SK-N-MC (cell line): ENCODE measurements around the gene YJU2.
A peak's percentile ranks its signal among the peaks of the same experiment; 100 is the strongest.

Source experiments
- DNase-seq: peaks from one replicate; pipeline ENCODE4 v3.0.0-alpha.2; 2011; ENCODE audit warnings: low read depth, low spot score
- H3K27ac ChIP-seq: fragments of 200-600 bp; sonication (generic); 2 replicates; pipeline ENCODE4 v1.5.1; 2016; ENCODE audit warnings: mixed run types
- H3K36me3 ChIP-seq: fragments of 200-600 bp; sonication (generic); 2 replicates; pipeline ENCODE4 v1.6.1; 2017; ENCODE audit warnings: antibody characterized with exemption, low read length, mixed read lengths; ENCODE audit not compliant: insufficient read depth
- H3K4me3 ChIP-seq: fragments of 200-600 bp; sonication (generic); 2 replicates; pipeline ENCODE4 v1.5.1; 2016
- H3K9ac ChIP-seq: fragments of 200-600 bp; sonication (generic); 2 replicates; pipeline ENCODE4 v1.8.0; 2017; ENCODE audit warnings: mixed run types, mixed read lengths; ENCODE audit not compliant: insufficient read length
- H3K9me3 ChIP-seq: fragments of 200-600 bp; sonication (generic); 2 replicates; pipeline ENCODE4 v1.6.1; 2017; ENCODE audit warnings: low read depth, mild to moderate bottlenecking, antibody characterized with exemption, low read length, moderate library complexity, mixed read lengths
- EZH2 ChIP-seq: fragments of 200-600 bp; sonication (generic); IDR thresholded peaks from one replicate; pipeline ENCODE4 v1.6.1; 2017; ENCODE audit warnings: antibody characterized with exemption
- FOXP2 ChIP-seq: optimal IDR thresholded peaks from 2 replicates; pipeline ENCODE3; 2011; ENCODE audit warnings: mild to moderate bottlenecking, moderate library complexity; ENCODE audit not compliant: insufficient read depth; ENCODE audit errors: extremely low read length, control extremely low read depth
- POLR2AphosphoS5 ChIP-seq: IDR thresholded peaks from 2 replicates; pipeline ENCODE4 v1.6.1; 2012; ENCODE audit warnings: mild to moderate bottlenecking, low read depth, low read length, borderline replicate concordance

Gene YJU2

DNA sequence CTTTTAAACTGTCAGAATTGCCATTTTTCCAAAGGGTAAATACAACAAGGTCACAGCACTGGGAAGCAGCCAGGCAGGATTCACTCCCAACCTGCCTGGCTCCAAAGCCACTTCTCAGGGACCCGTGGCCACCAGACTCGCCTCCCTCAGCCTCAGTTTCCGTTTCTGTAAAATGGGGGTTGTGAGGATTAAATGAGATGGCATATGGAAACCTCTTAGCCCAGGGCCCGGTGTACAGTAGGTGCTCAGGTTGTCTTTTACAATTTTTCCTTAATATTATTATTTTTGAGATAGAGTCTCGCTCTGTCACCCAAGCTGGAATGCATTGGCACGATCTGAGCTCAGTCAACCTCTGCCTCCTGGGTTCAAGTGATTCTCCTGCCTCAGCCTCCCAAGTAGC is 10.1 kb downstream of the YJU2 start:
- Histone ChIP-seq H3K27ac (no peak overlapping the region), H3K9ac (no peak overlapping the region), H3K36me3 (peaks cover 43% of the 10 kb centered on the region), H3K4me3 (no peak overlapping the region), H3K9me3 (no peaks in the 10 kb centered on the region)
- DNase-seq, result no peak
- TF ChIP-seq EZH2 (no peak), POLR2AphosphoS5 (no peak)

DNA sequence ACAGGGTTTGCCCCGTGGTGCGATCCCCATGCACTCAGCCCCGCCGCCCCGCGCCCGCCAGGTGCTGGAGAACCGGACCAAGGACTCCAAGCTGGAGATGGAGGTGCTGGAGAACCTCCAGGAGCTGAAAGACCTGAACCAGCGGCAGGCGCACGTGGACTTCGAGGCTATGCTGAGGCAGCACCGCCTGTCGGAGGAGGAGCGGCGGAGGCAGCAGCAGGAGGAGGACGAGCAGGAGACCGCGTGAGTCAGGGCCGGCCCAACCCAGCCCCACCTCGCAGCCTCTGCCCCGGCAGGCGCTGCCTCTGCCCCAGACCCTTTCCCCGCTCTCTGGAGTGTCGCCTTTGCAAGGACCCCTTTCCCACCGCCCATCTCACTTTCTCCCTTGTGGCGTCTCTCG is 11.3 kb downstream of the YJU2 start:
- Histone ChIP-seq H3K36me3 (peaks cover 35% of the 10 kb centered on the region), H3K27ac (no peak overlapping the region), H3K9ac (no peak overlapping the region), H3K9me3 (no peaks in the 10 kb centered on the region), H3K4me3 (no peak overlapping the region)
- DNase-seq, result no peak
- no peak for TF ChIP-seq FOXP2
- TF ChIP-seq EZH2, result no peak
- no peak for TF ChIP-seq POLR2AphosphoS5

DNA sequence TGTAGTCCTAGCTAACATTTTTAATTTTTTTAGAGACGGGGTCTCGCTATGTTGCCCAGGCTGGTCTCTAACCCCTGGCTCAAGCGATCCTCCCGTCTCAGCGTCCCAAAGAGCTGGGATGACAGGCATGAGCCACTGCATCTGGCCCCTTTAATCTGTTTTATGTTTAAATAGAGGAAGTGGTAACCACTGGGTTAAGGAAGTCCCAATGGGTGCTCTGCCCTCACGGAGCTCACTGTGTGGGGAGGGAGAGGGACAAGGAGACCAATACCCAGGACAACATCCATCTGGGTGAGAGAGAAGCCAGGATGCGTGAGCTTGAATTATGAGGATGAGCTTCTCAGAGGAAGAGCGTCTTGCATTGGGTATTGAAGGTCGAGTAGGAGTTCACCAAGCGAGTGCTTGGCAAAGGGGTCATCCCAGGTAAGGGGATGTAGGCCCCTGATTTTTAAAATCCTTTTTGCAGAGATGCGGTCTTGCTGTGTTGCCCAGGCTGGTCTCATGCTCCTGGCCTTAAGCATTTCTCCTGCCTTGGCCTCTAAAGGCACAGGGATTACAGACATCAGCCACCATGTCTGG is 13.8 kb downstream of the YJU2 start:
- Histone ChIP-seq H3K9ac (no peak overlapping the region), H3K9me3 (no peaks in the 10 kb centered on the region), H3K4me3 (no peak overlapping the region), H3K27ac (no peak overlapping the region), H3K36me3 (peaks cover 20% of the 10 kb centered on the region)
- DNase-seq, result no peak
- no peak for TF ChIP-seq EZH2

DNA sequence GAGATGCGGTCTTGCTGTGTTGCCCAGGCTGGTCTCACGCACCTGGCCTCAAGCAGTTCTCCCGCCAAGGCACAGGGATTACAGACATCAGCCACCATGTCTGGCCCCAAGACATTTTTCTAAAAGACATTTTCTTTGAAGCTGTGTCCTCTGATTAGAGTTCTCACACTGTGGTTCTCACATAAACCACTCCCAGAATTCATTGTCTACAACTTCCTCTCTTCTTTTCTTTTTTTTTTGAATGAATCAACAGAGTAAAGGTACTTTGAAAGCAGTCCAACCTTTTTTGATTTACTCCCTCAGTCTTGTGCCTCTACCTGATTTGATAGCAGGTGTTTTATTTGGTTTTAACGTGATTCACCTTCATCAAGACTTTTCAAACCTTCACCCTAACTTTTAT is 17.9 kb downstream of the YJU2 start:
- Histone ChIP-seq H3K9me3 (no peaks in the 10 kb centered on the region), H3K27ac (no peak overlapping the region), H3K9ac (no peak overlapping the region), H3K36me3 (peaks cover 10% of the 10 kb centered on the region; the same call in 1 of the 2 replicates), H3K4me3 (no peak overlapping the region)
- no peak for DNase-seq
- TF ChIP-seq EZH2 (no peak), POLR2AphosphoS5 (no peak), FOXP2 (no peak)

DNA sequence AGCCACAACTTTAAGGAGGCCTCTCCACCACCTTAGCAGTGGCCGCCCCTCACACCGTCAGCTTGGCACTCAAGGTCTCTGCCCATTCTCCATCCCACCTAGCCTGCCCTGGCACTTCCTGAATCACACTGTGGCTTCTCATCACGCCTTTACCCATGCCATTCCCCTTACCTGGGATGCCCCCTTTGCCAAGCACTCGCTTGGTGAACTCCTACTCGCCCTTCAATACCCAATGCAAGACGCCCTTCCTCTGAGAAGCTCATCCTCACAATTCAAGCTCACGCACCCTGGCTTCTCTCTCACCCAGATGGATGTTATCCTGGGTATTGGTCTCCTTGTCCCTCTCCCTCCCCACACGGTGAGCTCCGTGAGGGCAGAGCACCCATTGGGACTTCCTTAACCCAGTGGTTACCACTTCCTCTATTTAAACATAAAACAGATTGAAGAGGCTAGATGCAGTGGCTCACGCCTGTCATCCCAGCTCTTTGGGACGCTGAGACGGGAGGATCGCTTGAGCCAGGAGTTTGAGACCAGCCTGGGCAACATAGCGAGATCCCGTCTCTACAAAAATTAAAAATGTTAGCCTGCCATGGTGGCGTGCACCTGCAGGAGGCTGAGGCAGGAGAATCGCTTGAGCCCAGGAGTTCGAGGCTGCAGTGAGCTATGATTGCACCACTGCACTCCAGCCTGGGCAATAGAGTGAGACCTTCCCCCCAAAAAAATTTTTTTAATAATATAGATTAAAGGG is 19.5 kb downstream of the YJU2 start:
- H3K36me3 ChIP-seq, result peaks cover 10% of the 10 kb centered on the region; the same call in 1 of the 2 replicates
- TF ChIP-seq POLR2AphosphoS5 (no peak), FOXP2 (no peak), EZH2 (no peak)
- H3K27ac ChIP-seq, result no peak overlapping the region
- no peaks in the 10 kb centered on the region for H3K9me3 ChIP-seq
- no peak overlapping the region for H3K9ac ChIP-seq
- no peak for DNase-seq
- H3K4me3 ChIP-seq, result no peak overlapping the region

DNA sequence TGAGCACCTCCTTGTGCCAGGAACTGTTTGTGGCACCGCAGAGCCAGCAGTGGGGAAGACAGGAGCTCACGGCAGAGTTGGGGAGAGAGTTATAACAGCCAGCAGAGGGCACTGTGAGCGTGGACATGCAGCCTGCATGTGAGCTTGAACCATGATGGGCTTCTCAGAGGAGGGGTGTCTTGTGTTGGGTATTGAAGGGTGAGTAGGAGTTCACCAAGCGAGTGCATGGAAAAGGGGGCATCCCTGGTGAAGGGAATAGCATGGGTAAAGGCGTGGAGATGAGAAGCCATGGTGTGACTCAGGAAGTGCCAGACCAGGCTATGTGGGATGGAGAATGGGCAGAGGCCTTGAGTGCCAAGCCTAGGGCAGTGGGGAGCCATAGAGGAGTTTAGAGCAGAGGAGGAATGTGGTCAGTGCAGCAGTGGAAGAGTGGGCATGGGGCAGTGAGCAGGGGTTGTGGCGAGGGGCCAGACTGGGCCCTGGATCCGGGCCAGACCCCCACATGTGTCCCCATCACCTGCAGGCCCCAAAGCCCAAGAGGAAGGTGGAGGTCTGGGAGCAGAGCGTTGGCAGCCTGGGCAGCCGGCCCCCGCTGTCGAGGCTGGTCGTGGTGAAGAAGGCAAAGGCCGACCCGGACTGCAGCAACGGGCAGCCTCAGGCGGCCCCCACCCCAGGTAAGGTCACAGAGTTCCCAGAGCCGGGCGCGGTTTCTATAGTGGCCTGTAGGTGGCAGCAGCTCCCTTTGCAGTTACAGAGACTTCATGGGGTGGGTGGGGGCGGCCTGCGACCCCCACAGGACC is 20.4 kb downstream of the YJU2 start:
- Histone ChIP-seq H3K27ac (no peak overlapping the region), H3K9ac (no peak overlapping the region), H3K4me3 (no peak overlapping the region), H3K36me3 (peaks cover 10% of the 10 kb centered on the region; the same call in 1 of the 2 replicates), H3K9me3 (no peaks in the 10 kb centered on the region)
- no peak for TF ChIP-seq FOXP2
- no peak for TF ChIP-seq EZH2
- TF ChIP-seq POLR2AphosphoS5, result no peak
- DNase-seq, result peak; percentile 20

DNA sequence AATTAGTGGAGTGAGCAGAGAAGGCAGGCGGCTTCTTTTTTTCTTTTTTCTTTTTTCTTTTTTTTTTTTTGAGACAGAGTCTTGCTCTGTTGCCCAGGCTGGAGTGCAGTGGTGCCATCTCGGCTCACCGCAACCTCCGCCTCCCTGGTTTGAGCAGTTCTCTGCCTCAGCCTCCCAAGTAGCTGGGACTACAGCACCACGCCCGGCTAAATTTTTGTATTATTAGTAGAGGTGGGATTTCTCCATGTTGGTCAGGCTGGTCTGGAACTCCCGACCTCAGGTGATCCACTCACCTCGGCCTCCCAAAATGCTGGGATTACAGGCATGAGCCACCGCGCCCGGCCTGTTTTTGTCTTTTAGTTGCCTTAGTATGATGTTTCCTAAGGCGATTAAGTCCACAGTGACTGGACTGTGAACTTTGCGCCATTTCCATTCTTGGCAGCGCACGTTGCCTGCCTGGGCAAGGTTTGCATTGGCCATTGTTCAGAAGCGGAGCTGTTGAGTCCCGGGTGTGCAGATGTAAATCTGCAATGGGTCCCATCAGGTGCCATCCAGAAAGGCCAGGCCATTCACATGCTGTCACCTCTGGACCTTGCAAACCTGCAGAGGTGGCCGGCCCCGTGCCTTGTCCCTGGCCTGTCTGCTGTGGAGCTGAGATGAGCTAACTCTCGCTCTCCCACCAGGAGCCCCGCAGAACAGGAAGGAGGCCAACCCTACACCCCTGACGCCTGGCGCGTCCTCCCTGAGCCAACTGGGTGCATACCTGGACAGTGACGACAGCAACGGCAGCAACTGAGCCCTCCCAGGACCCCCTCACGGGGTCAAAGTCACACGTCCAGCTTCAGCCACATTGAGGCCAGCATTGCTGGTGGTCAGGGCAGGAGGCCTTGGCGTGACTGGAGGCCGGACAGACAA is 21.3 kb downstream of the YJU2 start:
- TF ChIP-seq FOXP2 (no peak), POLR2AphosphoS5 (no peak), EZH2 (no peak)
- Histone ChIP-seq H3K9me3 (no peaks in the 10 kb centered on the region), H3K36me3 (peaks cover 10% of the 10 kb centered on the region; the same call in 1 of the 2 replicates), H3K9ac (no peak overlapping the region), H3K4me3 (no peak overlapping the region), H3K27ac (no peak overlapping the region)
- DNase-seq, result no peak
